ENCODE results near the gene HDAC4.

HDAC4 gene

DNA sequence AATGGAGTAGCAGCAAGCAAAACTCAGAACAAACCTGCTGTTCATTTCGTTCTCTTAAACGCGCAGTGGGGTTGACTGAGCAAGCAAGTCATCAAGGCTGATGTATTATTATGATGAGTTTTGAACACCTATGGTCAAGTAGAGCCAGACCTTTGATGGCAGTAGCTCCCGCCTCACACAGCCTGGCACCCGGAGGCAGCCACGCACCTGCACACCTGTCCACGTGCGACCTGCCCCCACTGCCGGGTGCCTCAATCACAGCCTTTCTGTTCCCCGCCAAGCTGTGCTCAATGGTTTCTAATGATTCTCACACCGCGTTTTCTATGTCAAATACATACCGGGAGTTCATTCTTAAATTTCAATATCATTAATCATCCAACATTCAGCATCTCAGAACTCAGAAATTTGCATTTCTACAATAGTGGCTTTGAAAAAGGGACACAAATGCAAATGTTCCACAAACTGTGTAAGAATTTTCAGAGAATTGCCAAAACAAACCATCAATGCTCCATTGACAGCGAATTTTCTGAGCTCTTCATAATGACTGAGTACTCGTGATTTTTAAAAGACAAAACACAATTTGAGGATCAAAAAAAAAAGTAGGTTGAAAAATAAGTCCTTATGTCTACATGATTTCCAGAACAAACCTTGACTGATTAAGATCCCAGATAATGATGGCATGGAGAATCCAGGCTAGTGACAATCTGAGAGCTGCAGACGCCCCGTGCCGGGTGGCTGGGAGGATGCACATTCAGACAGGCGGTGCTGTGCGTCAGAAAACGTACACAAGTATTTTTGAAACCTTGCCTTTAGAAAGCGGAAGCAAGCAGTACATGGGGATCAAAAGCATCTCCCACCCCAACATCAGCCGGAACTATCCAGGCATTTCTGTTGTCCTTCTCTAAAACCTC is 56.6 kb downstream of the HDAC4 start:
- no peak for DNase-seq

DNA sequence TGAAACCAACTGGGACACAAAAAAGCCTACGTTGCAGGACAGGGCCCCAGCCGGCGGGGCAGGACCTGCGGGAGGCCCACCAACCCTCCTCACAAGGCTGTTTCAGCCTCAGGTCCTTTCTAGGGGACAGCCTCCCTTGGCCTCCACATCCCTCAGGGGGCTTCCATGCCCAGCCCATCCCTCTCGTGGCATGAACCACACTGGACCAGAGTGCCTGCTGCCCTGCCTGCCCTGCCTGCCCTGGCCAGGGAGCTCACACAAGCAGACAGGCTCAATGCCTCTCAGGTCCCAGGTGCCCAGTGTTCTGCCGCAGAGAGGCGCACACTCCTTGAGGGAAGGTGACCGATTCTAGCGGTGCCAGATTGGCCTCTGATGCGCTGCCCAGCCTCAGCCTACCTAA is 57.4 kb downstream of the HDAC4 start:
- no peak for DNase-seq

DNA sequence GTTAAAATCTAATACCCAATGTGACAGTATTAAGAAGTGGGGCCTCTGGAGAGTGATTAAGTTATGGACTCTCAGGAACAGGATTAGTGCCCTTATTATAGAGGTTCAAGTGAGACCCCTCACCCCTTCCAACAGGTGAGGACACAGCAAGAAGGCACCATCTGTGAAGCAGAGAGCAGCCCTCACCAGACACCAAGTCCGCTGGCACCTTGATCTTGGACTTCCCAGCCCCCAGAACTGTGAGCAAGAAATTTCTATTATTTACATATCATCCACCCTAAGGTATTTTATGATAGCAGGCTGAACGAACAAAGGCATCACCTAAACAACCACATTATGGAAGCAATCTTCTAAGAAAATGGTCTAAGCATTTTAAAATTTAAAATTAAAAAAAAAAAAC is 59.0 kb downstream of the HDAC4 start:
- DNase-seq: no peak

DNA sequence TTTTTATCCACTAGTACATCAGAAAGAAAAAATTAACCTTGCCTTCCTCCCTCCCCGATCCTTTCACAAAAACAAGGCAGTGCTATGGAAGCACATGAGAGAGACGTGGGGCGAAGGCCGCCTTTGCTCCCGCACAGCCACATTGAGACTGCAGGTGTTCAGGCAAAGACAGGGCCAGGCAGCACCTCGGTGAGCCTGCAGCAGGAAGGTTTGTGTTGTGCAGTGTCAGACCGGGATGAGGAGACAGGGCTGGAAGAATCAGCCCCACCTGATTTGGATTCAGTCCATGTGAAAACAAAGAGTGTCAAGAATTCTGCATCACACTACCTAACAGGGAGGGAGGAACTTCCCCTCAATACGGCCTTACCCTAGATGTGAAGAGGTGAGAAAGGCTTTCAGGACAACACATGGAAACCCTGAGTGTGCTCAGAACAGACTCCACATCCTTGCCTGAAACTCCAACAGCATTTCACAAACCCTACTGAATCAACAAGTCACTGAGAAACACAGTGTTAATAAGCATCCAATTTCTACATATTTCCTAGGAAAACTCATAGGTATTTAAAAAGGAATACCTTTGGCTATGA is 59.6 kb downstream of the HDAC4 start:
- DNase-seq: no peak

DNA sequence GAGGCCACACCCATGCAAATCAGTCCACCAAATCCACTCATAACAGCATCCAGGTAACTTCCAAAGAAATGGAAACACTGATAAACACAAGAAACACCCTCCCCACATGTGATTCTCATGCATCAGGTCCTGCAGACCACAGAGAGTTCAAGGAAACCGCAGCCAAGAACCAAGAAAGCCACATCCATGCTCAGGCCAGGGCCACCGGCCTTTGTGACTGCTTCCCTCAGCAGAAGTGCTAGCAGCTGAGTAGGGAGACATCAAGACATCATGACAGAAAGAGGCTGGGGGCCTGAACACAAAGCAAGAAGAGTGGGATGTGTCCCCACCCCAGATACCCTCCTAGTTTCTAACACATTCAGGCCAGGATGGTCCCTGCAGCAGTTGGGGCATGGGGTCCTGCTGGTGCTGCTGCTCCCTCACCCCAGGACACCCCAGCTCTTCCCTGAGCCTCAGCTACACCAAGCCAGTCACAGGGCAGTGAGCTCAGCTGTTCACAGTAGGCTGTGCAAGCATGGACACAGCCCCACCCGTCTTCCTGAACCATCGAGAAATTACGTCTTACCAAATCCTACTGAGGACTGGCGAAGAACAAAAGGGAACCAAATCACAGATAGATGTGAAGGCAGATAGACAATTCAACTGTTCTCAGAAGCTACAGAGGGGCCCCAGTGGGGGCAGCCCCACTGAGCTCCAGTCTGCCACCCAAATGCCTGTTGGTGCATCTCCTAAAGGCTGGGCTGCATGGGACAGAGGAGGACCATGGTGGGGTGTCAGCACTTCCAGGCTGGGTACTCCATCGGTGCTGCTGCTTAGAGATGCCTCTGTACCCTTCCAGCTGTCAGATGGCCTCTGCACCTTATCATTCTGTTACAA is 60.9 kb downstream of the HDAC4 start:
- peak; percentile 63 for DNase-seq

- no peak for DNase-seq
Measured at GRCh38 chr2:239339241-239339640, 61.6 kb downstream of the HDAC4 start.

- DNase-seq: no peak
Measured at GRCh38 chr2:239337877-239338484, 62.8 kb downstream of the HDAC4 start.

DNA sequence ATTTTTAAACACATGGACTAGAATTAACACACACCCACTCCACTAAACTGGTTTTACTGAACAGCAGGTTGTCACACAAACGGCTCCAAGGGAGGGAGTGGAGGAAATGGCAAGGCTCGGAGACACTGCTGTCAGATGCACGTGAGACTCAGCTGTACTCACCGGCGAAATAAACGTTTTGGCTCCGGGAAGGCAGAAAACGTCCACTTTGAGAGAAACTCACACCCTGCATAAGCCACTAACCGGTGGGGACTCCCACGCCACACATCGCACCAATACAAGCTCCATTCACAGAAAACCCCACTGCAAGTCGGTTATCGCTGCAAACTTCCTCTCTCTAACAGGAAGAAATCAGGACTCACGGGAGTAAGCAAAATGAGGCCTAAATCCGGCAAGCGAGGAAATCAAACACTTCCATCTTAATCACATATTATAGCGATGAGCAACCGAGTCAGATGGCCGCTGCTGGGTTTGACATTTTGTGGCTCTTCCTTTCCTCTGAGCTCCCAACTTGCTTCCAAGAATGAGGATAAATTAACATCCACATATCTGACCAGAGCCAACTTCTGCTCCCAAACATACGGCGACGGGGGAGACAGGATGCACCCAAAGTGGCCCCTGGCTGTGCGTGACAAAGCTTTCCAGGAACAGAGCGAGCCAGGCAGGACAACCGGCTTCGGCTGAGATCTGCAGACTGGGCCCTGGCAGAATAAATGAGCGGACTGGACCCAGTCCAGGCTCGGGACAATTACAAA is 63.5 kb downstream of the HDAC4 start:
- DNase-seq: no peak

DNA sequence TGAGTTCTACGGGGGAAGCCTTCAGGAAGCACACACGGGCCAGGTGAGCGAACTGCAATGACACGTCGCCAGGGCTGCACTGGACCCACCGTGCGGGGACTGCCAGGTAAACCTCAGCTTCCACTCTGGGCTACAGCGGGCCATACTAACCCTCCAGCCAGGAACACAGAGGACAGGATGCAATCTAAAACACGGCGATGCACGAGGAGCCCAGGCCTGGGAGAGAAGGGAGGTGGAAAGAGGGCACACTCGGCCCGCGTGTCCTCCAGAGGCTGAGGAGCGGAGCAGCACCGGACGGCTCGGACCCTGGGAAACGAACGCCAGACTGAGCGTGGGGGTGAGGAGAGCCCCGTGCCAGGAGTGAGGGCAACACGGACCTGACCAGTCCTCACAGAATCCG is 69.3 kb downstream of the HDAC4 start:
- DNase-seq: peak; percentile 37

DNA sequence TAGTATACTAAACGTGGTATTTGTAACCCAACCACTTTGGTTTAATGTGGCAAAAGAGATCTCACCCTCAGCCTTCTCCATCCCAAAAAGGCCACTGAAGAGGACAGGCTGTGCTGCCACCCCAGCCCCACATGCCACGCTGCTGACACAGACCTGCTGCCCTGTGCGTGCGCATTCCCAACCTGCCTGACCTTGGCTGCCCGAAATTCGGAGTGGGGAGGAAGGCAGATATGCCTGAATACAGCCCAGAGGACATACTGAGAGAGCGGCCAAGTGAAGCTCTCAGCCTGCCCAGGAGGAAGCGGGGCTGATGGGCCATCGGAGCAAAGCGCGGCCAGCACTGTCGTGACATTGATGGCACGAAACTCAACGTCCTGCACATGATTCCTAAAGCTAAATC is 70.0 kb downstream of the HDAC4 start:
- peak; percentile 22 for DNase-seq

- peak; percentile 43 for DNase-seq
Measured at GRCh38 chr2:239329972-239330572, 70.7 kb downstream of the HDAC4 start.

DNA sequence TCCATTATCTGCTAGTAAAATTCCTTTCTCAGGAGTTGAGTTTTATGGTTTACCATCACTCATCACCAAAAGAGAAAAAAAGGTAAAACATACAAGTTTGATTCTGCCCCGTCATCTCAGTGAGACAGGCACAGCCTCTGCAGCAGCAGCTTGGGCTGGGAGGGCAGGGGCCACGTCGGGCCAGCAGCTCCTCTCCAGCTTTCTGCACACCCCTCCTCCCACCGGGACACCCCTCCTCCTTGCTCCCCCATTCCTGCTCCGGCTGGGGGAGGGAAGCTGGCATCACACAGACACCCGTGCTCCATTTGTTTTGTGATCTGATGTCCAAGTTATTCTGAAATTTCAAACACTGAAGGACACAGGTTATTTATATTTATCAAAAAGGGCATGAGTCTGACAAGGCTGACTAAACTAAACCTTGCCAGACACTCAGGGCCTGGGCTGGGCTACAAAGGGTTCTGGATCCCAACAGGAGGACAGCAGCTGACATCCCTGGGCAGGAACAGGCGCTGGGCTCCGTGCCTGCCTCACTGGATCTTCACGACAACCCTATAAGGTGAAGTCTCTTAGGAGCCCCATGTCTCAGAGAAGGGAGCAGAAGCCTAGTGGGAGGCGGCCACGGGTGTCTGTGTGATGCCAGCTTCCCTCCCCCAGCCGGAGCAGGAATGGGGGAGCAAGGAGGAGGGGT is 71.4 kb downstream of the HDAC4 start:
- DNase-seq: peak; percentile 42

DNA sequence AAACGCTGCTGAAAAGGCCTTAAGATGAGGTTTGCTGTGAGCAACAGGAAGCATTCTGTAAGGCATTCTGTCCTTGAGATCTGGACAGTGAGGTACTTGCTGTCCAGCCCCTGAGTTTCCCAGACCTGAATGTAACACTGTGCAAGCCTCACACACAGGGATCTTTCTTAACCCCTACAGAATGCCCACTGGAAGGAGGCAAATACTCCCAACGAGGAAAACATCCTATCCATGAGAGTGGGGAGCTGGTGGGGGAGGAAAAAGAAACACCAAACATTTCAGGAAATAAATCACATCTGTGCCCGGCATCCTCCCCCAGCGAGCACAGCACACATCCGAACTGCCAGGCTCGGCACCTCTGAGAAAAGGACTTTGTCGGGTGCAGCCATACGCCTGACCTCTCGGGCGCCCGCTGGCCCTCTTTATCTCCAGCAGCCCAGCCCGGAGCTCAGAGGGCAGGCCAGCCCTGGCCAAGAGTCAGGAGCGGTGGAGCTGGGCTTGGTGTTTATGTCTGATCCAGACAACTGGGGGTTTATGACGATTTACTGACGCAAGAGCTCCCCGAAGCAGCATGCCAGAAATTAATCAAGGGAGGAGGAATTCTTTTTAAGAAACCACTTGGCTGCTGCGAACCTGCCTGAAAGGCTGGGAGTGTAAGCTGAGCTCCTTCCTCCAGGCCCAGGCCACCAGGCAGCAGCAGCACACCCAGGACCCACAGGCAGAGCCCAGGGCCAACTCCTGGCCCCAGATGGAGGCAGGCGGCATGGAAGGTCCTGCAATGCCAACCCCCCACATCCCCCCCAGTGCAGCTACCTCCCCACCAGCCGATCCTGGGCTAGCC is 72.2 kb downstream of the HDAC4 start:
- peak; percentile 49 for DNase-seq

DNA sequence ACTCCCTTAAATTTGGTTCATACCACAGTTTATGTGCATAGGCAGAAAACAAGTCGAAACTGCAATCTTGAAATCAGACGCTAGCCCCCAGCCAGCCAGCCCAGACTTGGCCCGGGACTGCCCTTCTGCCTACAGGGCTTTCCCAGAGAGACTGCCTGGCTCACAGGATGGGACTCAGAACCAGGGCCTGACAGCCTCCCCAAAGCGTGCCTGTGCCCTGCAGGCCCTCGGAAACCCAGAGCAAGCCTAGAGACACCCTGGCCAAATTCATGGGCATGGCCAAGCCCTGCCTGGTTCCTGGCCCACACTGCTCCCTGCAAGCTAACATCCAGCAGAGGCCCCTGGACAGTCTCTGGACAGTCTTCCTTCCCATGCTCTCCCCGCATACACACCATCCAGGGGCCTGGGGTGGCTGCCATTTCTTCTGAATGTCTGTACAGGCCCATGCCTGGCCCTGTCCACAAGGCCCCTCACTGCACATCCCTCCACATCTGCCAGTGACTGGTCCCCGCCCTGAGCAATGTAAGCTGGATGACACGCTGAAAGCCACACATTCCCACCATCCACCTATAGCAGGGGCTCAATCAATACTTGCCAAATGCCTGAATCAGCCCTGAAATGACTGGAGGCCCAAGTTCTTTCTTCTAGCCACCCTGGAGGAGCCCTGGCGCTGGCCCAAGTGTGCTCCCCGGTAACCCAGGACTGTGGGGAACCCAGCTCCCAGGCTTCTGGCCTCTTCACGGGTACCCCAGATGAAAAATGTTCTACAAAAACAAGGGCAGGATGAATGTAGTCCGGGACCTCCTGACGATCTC is 73.1 kb downstream of the HDAC4 start:
- peak; percentile 59 for DNase-seq

DNA sequence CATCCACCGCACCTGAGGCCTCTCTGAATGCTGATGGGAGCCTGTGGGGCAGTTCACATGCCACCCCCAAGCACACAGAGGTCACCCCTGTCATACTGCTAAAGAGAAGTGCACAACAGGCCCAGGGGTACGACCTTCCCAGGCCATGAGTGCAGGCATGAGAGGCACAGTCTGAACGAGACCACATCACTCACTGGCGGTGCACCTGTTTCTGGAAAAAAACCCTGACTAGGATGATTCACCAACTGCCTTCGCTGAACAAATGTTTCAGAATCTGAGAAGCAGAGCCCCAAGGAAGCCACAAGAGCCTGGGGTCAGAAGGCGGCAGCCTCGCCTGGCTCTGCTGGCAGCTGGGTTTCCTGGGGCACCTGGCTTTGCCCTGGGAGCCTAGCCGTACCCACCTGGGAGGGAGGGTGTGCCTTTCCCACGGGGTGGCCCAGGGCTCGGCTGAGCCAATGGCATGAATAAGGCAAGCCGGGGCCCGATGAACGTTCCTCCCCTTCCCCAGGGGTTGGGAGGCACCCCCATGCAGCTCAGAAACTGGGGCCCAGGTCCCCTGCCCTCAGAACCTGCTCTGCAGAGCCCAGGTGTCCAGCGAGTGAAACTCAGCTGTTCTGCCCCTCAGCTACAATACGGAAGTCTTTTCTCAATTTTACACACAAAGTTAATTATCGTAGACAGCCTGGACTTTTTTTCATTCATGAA is 73.8 kb downstream of the HDAC4 start:
- peak; percentile 79 for DNase-seq

DNA sequence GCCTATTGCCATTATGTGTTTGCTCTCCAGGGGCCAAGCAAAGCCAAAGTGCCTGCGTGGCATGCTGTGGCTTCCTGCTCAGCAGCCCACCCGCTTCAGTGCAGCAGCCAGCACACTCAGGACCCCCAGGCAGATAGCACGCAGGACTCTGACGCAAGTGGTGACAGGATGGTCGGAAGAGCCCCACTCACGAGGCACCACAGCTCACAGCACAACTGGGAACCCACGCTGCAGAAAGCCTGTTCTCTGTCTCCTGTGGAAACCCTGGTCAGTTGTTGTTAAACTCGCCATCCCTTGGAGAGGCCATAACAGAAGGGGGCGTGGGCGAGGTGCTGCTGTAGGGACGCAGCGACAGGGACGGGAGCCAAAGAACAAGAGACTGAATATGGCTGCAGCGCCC is 76.4 kb downstream of the HDAC4 start:
- DNase-seq: peak; percentile 39

- DNase-seq: peak; percentile 39
Measured at GRCh38 chr2:239323447-239323846, 77.4 kb downstream of the HDAC4 start.

DNA sequence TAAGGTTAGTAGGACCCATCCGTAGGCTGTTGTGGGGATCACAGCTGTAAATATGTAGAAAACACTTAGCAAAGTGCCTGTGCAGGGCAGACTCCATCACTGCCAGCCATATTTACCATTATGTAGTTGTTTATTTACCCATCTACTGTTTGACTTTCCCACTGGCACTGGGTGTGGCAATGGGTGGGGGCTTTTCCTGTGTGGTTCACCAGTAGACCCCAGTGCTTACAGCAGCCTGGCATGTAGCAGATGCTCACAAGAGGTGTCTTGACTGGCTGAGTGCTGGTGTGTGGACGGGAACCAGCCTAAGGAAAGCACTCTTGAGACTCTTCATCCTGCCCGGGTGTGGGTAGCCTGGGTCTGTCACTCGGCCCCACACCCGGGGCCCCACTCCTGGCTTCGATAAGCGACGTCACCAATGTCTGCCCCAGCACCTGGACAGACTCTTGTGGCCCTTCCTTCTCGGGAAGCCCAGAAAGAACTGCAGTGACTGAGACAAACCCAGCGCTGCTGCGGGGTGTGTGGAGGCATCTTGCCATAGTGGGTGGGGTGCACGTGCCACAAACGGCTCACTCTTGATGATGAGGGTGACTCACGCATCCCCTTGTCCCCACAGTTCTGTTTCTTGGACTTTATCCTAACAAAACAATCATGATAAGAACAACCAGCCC is 78.3 kb downstream of the HDAC4 start:
- peak; percentile 64 for DNase-seq

Data from activated CD8-positive, alpha-beta memory T cell treated with anti-CD3 and anti-CD28 coated beads, Interleukin-2, amount 50 U/mL, for 48 hours (primary cell).